ENCODE measurements around the gene MAPK6.

DNA sequence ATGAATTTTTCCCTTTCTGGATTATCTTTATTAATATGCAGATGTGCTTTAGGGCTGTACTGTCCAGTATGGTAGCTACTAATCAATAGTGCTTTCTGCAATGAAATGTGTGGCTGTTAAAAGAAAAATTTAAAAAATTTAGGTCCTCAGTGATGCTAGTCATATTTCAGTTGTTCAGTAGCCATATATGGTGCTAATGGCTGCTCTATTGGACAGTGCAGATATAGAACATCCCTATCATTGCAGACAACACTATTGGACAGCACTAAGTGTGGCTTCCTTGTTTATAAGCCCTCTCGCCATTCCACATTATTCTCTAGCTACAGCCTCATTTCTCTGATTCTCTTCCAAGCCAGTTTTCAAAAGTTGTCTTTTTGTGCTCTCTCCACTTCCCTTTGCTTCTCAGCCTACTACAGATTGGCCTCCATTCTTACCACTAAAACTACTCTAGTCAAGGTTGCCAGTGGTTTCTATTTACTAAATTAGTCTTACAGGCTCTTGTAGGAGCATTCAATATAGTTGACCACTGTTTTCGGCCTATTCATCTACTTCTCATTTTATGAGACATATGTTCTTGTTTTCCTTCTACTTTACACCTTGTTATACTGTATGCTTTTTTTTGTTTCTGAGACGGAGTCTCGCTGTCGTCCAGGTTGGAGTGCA, 9.5 kb downstream of the MAPK6 start:
- TF ChIP-seq, protein P1, sequence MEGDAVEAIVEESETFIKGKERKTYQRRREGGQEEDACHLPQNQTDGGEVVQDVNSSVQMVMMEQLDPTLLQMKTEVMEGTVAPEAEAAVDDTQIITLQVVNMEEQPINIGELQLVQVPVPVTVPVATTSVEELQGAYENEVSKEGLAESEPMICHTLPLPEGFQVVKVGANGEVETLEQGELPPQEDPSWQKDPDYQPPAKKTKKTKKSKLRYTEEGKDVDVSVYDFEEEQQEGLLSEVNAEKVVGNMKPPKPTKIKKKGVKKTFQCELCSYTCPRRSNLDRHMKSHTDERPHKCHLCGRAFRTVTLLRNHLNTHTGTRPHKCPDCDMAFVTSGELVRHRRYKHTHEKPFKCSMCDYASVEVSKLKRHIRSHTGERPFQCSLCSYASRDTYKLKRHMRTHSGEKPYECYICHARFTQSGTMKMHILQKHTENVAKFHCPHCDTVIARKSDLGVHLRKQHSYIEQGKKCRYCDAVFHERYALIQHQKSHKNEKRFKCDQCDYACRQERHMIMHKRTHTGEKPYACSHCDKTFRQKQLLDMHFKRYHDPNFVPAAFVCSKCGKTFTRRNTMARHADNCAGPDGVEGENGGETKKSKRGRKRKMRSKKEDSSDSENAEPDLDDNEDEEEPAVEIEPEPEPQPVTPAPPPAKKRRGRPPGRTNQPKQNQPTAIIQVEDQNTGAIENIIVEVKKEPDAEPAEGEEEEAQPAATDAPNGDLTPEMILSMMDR (IDR thresholded peaks at IDR 0.05; ENCODE audit: low read depth, low read length): no peak
- TF ChIP-seq EZH2phosphoT487 (IDR thresholded peaks at IDR 0.05; ENCODE audit: low read depth): no peak

Data from OCI-LY3 (cell line).